ENCODE results near the gene IDUA. TPM values are rescaled to one million over a fixed set of nuclear protein-coding genes. Genes with fewer than 3 reads are reported as not detected.
A peak's percentile ranks its signal among the peaks of the same experiment; 100 is the strongest.

The IDUA gene
- total RNA-seq, 1 donor from 2014 or later, result 18.0 TPM

DNA sequence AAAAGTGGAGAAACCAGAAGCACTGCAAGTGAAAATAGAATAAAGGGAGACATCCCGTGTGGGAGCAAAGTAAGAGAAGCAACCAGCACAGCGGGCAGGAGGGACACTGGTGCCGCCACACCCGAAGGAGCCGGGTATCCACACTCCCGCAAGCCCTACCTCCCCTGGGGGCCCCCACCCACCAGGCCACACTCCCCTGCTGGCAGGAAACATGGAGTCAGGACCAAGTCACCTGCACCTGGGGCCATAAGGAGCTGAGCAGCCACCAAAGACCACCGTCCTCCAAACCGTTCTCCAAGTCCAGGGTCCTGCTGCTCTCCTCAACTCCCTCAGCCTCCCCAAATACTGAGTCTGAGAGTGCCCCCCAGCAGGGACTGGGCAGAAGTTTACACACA lies 55.1 kb downstream of the IDUA start:
- Mint-ChIP-seq H3K27me3 (ENCODE audit: low read depth) (no peaks in the 10 kb centered on the region), H3K9me3 (no peaks in the 10 kb centered on the region), H3K4me1 (peaks cover 16% of the 10 kb centered on the region), H3K4me3 (peak overlapping the region; percentile 45), H3K36me3 (ENCODE audit: low read depth) (no peaks in the 10 kb centered on the region), H3K27ac (ENCODE audit: unreplicated experiment) (peak overlapping the region; percentile 86)
- DNase-seq (ENCODE audit: low read depth, low spot score), result no peak
- TF ChIP-seq, protein P1, sequence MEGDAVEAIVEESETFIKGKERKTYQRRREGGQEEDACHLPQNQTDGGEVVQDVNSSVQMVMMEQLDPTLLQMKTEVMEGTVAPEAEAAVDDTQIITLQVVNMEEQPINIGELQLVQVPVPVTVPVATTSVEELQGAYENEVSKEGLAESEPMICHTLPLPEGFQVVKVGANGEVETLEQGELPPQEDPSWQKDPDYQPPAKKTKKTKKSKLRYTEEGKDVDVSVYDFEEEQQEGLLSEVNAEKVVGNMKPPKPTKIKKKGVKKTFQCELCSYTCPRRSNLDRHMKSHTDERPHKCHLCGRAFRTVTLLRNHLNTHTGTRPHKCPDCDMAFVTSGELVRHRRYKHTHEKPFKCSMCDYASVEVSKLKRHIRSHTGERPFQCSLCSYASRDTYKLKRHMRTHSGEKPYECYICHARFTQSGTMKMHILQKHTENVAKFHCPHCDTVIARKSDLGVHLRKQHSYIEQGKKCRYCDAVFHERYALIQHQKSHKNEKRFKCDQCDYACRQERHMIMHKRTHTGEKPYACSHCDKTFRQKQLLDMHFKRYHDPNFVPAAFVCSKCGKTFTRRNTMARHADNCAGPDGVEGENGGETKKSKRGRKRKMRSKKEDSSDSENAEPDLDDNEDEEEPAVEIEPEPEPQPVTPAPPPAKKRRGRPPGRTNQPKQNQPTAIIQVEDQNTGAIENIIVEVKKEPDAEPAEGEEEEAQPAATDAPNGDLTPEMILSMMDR (conservative IDR thresholded peaks at IDR 0.05), result no peak

DNA sequence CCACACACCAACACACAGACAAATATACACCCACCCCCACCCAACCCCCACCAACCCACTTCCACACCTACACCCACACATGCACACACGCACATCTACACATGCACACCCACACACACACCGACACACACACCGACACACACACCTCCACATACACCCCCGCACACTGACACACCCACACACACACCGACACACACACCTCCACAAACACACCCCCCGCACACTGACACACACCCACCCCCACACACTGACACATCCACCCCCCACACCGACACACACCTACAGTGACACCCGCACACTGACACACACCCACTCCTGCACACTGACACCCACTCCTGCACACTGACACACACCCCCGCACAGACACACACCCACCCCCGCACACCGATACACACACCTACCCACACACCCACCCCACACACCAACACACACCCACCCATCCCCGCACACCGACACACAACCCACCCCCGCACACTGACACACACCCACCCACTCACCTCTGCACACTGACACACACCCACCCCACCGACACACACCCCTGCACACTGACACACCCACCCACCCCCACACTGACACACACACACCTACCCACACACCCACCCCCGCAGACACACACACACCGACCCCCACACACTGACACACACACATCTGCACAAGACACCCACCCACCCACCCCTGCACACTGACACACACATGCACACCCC lies 55.7 kb downstream of the IDUA start:
- Mint-ChIP-seq H3K27ac (ENCODE audit: unreplicated experiment) (no peak overlapping the region), H3K9me3 (no peaks in the 10 kb centered on the region), H3K36me3 (ENCODE audit: low read depth) (no peaks in the 10 kb centered on the region), H3K27me3 (ENCODE audit: low read depth) (no peaks in the 10 kb centered on the region), H3K4me3 (no peak overlapping the region), H3K4me1 (peaks cover 16% of the 10 kb centered on the region)
- no peak for DNase-seq (ENCODE audit: low read depth, low spot score)
- TF ChIP-seq, protein P1 (conservative IDR thresholded peaks at IDR 0.05), result no peak

DNA sequence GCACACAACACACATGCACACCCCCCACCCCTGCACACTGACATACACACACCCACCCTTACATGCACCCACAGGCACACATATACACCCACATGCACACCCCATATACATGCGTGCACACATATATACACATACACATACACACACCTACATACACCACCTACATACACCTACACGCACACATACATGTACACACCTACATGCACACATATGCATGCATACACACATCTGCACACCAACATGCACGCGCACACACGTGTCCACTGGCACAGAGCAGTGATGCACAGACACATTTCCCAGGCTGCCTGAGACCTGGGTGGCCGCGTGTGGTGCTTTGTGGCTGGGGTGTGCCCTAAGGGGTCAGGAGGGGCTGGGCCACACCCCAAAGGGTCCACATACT lies 56.3 kb downstream of the IDUA start:
- no peak for DNase-seq (ENCODE audit: low read depth, low spot score)
- no peak overlapping the region for H3K4me3 Mint-ChIP-seq
- no peaks in the 10 kb centered on the region for H3K27me3 Mint-ChIP-seq (ENCODE audit: low read depth)
- peak overlapping the region; percentile 50 for H3K27ac Mint-ChIP-seq (ENCODE audit: unreplicated experiment)
- TF ChIP-seq, protein P1 (conservative IDR thresholded peaks at IDR 0.05), result no peak
- H3K9me3 Mint-ChIP-seq, result no peaks in the 10 kb centered on the region
- H3K4me1 Mint-ChIP-seq, result peaks cover 16% of the 10 kb centered on the region
- no peaks in the 10 kb centered on the region for H3K36me3 Mint-ChIP-seq (ENCODE audit: low read depth)

DNA sequence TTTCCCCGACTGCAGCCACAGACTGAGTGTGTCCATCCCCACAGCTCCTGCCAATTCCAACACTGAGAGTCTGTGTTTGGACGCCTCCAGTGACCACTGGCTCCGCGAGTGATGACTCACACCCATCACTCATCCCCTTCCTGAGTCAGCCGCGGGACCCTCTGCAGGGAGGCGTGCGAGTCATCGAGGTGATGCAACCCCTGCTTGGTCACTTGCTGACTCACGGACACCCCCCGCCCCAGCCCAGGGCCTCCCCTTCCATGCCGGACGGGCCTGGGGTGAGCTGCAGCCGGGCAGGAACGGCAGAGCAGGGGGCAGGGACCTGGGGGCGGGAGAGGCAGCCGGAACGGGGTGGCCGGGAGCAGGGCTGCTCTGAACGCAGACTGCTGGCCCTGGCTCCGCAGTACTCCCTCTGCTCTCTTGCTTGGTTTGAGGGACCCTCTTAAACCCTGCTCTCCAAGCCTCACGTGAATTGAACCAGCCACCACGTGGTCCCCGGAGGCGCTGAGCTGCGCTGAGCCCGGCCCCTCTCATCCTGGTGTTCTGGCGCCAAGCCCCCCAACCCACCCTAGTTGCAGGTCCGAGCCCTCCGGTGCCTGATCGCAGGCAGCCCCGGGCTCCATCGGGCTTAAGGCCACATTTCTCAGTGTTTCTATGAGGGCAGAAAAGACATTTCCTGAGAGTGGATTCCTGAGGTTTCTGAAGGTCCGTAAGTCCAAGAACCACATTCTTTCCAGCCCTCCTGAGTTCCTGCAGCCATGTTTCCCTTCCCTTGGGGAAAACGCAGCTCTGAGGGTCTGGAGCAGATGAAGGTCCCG lies 57.0 kb downstream of the IDUA start:
- H3K36me3 Mint-ChIP-seq (ENCODE audit: low read depth), result no peaks in the 10 kb centered on the region
- H3K27ac Mint-ChIP-seq (ENCODE audit: unreplicated experiment), result peak overlapping the region; percentile 6
- peaks cover 16% of the 10 kb centered on the region for H3K4me1 Mint-ChIP-seq
- TF ChIP-seq, protein P1 (conservative IDR thresholded peaks at IDR 0.05), result no peak
- no peak for DNase-seq (ENCODE audit: low read depth, low spot score)
- no peak overlapping the region for H3K4me3 Mint-ChIP-seq
- H3K9me3 Mint-ChIP-seq, result no peaks in the 10 kb centered on the region
- H3K27me3 Mint-ChIP-seq (ENCODE audit: low read depth), result peaks cover 2% of the 10 kb centered on the region

DNA sequence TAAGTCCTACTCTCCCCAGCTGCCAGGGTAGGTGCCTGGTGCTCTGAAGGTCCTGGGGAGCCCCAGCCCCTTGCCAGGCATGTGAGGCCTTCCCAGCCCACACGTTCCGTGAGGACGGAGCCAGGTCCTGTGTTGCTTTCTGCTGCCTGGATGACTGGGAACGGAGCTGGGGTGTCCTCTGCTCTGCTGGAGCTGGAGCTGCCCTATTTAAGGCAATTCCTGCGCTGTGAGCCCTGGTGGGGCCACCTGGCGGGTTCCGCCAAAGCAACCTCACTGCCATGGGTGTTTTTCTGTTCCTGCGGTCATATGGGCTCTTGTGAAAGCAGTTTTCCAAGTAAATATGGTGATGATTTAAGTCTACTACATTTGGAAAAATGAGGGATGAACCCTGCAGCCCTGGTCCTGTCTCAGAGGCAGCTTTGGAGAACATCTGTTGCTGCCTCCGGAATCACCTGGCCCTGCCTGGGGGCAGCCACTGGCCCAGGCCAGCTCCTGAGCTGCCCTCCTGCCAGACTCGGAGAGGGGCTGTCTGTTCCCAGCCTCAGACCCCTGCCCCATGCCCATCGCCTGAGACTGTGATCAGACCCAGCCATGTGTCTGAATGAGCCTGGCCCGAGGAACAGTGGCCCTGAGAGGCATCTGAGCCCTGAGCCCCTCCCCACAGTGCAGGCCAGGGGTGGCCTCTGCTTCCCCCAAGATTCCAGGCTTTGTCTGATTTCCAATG lies 57.8 kb downstream of the IDUA start:
- Mint-ChIP-seq H3K4me1 (peaks cover 16% of the 10 kb centered on the region), H3K9me3 (no peaks in the 10 kb centered on the region), H3K27me3 (ENCODE audit: low read depth) (peaks cover 2% of the 10 kb centered on the region), H3K36me3 (ENCODE audit: low read depth) (no peaks in the 10 kb centered on the region), H3K27ac (ENCODE audit: unreplicated experiment) (no peak overlapping the region), H3K4me3 (no peak overlapping the region)
- DNase-seq (ENCODE audit: low read depth, low spot score), result no peak
- TF ChIP-seq, protein P1 (conservative IDR thresholded peaks at IDR 0.05), result no peak

Measured in neural crest cell (in vitro differentiated cells).